ENCODE results near the gene EPN1. TPM values are rescaled to one million over a fixed set of nuclear protein-coding genes. Genes with fewer than 3 reads are reported as not detected.

Gene EPN1
- total and polyA plus RNA-seq, 9 of the 15 experiments (the other 6 are each of a cell fraction or from before 2014, with no cell fraction given) = 0.08 to 138 (median 12.7) TPM

DNA sequence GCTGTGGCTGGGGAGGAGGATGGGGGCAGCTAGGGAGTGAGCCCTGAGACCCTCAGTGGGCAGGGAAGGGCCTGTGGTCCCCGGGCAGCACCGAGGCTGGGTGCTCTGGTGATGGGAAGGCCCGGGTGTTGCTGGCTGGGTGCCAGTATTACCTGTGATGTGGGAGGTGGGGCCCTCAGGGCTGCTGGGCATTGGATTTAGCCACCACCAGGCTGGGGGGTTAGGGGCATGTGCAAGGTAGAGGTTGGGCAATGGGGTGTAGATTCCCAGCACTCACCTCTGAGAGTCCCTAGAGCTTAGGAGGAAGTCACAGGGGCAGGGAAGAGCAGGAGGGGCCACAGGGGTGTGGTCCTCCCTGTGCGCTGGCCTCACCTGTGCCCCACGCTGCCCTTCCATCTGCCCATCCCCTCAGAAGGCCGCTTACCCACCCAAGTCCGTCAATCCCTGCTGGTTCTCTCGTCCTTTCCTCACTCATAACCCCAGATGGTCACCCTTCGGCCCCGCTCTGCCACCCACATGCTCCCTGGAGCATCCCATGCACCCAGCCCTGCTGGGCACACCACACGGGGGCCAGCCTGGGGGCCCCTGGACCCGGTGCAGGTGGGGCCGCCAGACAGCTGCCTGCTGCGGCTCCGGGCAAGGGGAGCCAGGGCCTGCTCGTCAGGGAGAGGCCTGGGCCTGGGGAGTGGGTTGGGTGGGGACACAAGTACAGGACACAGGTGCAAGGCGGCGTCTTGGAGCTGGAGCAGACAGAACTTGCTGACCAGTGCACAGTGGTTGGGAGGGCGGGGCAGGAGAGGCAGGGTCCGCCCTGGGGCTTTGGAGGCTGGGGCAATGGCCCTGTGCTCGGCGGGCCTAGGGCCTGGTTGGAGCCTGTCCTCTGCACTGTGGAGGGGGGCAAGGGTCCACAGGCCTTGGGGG, 12.5 kb downstream of the EPN1 start:
- peaks cover 85% of the 10 kb centered on the region; the same call in 2 of the 3 replicates for H3K36me3 ChIP-seq (ENCODE audit: control insufficient read depth, insufficient read depth, low read length)
- no peak for ATAC-seq
- no peaks in the 10 kb centered on the region for H3K27me3 ChIP-seq (ENCODE audit: control insufficient read depth in 2 of 2, insufficient read depth in 2 of 2, low read length in 2 of 2)
- CTCF ChIA-PET (ENCODE audit: low intra/inter-chr PET ratio) = no interaction called here
- TF ChIP-seq KAT2B (IDR thresholded peaks at IDR 0.05; ENCODE audit: low read depth, low read length) (no peak), RBFOX2 (IDR thresholded peaks at IDR 0.05; ENCODE audit: low read depth, low read length) (peak; percentile 52), BDP1 (IDR thresholded peaks at IDR 0.05; ENCODE audit: insufficient read depth, insufficient read length) (no peak), ERF (CRISPR knock-in tag; IDR thresholded peaks at IDR 0.05) (no peak), TFE3 (CRISPR knock-in tag; IDR thresholded peaks at IDR 0.05) (no peak), CBX2 (IDR thresholded peaks at IDR 0.05; ENCODE audit: insufficient read depth, low read length, poor library complexity, severe bottlenecking) (no peak), SOX6 (IDR thresholded peaks at IDR 0.05) (no peak), TAF9B (IDR thresholded peaks at IDR 0.05; ENCODE audit: partially characterized antibody) (no peak), UBTF (IDR thresholded peaks at IDR 0.05; ENCODE audit: borderline replicate concordance in 1 of 2, low read depth in 2 of 2, low read length in 2 of 2) (no peak), KLF13 (tag; IDR thresholded peaks at IDR 0.05; ENCODE audit: borderline replicate concordance, low read depth) (no peak), NFIC (IDR thresholded peaks at IDR 0.05) (peak; percentile 82)
- TF ChIP-seq, protein P1, sequence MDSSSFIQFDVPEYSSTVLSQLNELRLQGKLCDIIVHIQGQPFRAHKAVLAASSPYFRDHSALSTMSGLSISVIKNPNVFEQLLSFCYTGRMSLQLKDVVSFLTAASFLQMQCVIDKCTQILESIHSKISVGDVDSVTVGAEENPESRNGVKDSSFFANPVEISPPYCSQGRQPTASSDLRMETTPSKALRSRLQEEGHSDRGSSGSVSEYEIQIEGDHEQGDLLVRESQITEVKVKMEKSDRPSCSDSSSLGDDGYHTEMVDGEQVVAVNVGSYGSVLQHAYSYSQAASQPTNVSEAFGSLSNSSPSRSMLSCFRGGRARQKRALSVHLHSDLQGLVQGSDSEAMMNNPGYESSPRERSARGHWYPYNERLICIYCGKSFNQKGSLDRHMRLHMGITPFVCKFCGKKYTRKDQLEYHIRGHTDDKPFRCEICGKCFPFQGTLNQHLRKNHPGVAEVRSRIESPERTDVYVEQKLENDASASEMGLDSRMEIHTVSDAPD (CRISPR knock-in tag; IDR thresholded peaks at IDR 0.05) = no peak
- TF ChIP-seq, protein P2, sequence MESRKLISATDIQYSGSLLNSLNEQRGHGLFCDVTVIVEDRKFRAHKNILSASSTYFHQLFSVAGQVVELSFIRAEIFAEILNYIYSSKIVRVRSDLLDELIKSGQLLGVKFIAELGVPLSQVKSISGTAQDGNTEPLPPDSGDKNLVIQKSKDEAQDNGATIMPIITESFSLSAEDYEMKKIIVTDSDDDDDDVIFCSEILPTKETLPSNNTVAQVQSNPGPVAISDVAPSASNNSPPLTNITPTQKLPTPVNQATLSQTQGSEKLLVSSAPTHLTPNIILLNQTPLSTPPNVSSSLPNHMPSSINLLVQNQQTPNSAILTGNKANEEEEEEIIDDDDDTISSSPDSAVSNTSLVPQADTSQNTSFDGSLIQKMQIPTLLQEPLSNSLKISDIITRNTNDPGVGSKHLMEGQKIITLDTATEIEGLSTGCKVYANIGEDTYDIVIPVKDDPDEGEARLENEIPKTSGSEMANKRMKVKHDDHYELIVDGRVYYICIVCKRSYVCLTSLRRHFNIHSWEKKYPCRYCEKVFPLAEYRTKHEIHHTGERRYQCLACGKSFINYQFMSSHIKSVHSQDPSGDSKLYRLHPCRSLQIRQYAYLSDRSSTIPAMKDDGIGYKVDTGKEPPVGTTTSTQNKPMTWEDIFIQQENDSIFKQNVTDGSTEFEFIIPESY (CRISPR knock-in tag; IDR thresholded peaks at IDR 0.05) = no peak
- no peak overlapping the region for H2AFZ ChIP-seq (ENCODE audit: low read depth, low read length)
- FAIRE-seq = no peak
- H4K20me1 ChIP-seq (replicated peaks; ENCODE audit: control insufficient read depth, insufficient read depth, low read length) = peaks cover 39% of the 10 kb centered on the region
- peak in 1 of 4 experiments; percentile 15 for DNase-seq (ENCODE audit: extremely low read depth in 1 of 4, low spot score in 3 of 4)
- H3K4me2 ChIP-seq (ENCODE audit: insufficient read depth, low read length) = no peak overlapping the region
- H3K79me2 ChIP-seq (ENCODE audit: control insufficient read depth, insufficient read depth, low read length) = peaks cover 20% of the 10 kb centered on the region
- 93% methylated on average over 22 of the region's 22 CpGs for WGBS (ENCODE audit: insufficient coverage, low coverage, missing lambda C conversion rate)
- no peaks in the 10 kb centered on the region for H3K9me3 ChIP-seq (replicated peaks; ENCODE audit: control insufficient read depth, insufficient read depth, low read depth, low read length)
- POLR2A ChIA-PET = interaction anchor here (0.5 to 0.9 kb wide), 4 partner anchors 12 to 713 kb away, joined by 3 to 4 read pairs (median 3); no protein-coding TSS in a partner anchor
- H3K9ac ChIP-seq (ENCODE audit: insufficient read depth in 1 of 2, low read depth in 2 of 2, low read length in 2 of 2) = peak overlapping the region in 1 of 2 experiments; percentile 58; a peak in 2 of 4 replicates
- H3K9me1 ChIP-seq (ENCODE audit: control insufficient read depth, insufficient read depth, low read length) = no peaks in the 10 kb centered on the region
- H3K4me1 ChIP-seq (replicated peaks in 1 of 2; ENCODE audit: control insufficient read depth in 2 of 2, insufficient read depth in 2 of 2, low read length in 2 of 2) = peaks cover 0 to 59% of the 10 kb centered on the region in 2 experiments; a peak in 3 of 5 replicates
- in situ Hi-C loops (cut with MboI) = no loop called here
- no peak overlapping the region for H3K4me3 ChIP-seq
- H3K27ac ChIP-seq (ENCODE audit: extremely low read depth, low read depth, low read length) = no peak overlapping the region
- intact Hi-C loops (cut with micrococcal nuclease) = no loop called here
- BruUV-seq (replicated peaks) = no TSS peak
